ENCODE measurements around the gene TMEM178B.
A peak's percentile ranks its signal among the peaks of the same experiment; 100 is the strongest.

The TMEM178B gene

GRCh38 chr7:141154131-141154732 lies 80.4 kb downstream of the TMEM178B start:
- DNase-seq (ENCODE audit: low read depth): no peak
- H3K4me3 ChIP-seq (replicated peaks; ENCODE audit: low read depth, low read length): no peak overlapping the region
- no peak for TF ChIP-seq CTCF (IDR thresholded peaks at IDR 0.05; ENCODE audit: low read length, missing control alignments)

- no peak for DNase-seq (ENCODE audit: low read depth)
- H3K4me3 ChIP-seq (replicated peaks; ENCODE audit: low read depth, low read length): no peak overlapping the region
- TF ChIP-seq CTCF (IDR thresholded peaks at IDR 0.05; ENCODE audit: low read length, missing control alignments): no peak
Measured at GRCh38 chr7:141156407-141156806, 82.5 kb downstream of the TMEM178B start.

GRCh38 chr7:141157138-141157765 lies 83.4 kb downstream of the TMEM178B start:
- TF ChIP-seq CTCF (IDR thresholded peaks at IDR 0.05; ENCODE audit: low read length, missing control alignments): no peak
- no peak for DNase-seq (ENCODE audit: low read depth)
- H3K4me3 ChIP-seq (replicated peaks; ENCODE audit: low read depth, low read length): no peak overlapping the region

- peak; percentile 50 for DNase-seq (ENCODE audit: low read depth)
- TF ChIP-seq CTCF (IDR thresholded peaks at IDR 0.05; ENCODE audit: low read length, missing control alignments): no peak
Measured at GRCh38 chr7:141158561-141158960, 84.7 kb downstream of the TMEM178B start.

GRCh38 chr7:141160246-141160860 lies 86.5 kb downstream of the TMEM178B start:
- H3K4me3 ChIP-seq (replicated peaks; ENCODE audit: low read depth, low read length): no peak overlapping the region
- TF ChIP-seq CTCF (IDR thresholded peaks at IDR 0.05; ENCODE audit: low read length, missing control alignments): no peak
- no peak for DNase-seq (ENCODE audit: low read depth)

More at GRCh38 chr7:141158561-141158960, 84.7 kb downstream of the TMEM178B start:
- no peak overlapping the region for H3K4me3 ChIP-seq (replicated peaks; ENCODE audit: low read depth, low read length)

- DNase-seq (ENCODE audit: low read depth): no peak
- no peak for TF ChIP-seq CTCF (IDR thresholded peaks at IDR 0.05; ENCODE audit: low read length, missing control alignments)
- no peak overlapping the region for H3K4me3 ChIP-seq (replicated peaks; ENCODE audit: low read depth, low read length)
Measured at GRCh38 chr7:141161550-141162535, 88.0 kb downstream of the TMEM178B start.
